ENCODE measurements around the gene LRRC46. TPM values are rescaled to one million over a fixed set of nuclear protein-coding genes. Genes with fewer than 3 reads are reported as not detected.

Gene LRRC46
- total RNA-seq, 4 donors from 2014 or later: 0.45 TPM; not detected in 3

DNA sequence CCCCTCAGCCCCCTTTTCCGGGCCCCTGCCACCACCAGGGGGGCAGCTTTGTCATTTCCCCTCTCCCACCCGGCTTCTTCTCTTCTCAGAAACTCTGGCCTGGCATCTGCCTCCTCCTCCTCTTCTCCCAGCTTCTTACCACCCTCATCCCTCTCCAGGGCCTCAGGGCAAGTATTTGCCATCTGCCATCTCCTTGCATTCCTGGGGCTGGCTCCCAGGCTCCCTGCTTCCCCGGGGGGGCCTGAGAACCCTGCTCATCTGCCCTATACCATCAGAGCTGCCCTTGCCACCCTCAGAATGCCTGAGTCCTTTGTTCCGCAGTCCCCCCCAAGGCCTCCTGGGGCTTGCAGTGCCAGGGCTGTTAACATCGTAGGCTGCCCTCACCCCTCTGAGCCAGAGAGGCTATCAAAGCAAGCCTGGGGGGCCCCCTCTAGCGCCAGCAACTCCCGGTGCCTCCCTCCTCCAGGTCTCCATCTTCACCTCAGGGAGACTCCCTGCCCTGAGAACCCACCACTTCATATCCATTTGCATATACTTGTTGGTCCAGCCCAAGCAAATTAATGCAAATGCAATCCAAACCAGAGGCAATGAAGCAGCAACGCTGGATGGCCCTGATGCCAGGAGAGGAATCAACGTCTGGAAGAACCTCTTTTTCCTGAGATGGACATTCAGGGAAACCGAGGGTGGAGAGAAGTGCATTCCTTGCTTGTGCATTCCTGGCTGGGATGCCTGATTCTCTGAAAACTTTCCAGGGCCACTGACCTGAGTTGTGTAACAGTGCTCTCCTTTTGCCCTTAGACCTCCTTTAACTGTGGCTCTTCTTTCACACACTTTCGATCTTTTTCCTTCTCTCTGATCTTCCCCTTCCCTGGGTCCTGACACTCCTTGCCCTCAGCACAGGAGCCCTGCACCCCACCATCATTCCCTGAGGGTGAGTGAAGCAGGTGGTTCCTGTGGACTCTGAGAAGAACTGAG is 43.8 kb downstream of the LRRC46 start:
- H3K4me1 ChIP-seq: peaks cover 5 to 9% (median 7%) of the 10 kb centered on the region in 4 donors
- 62% methylated on average over 11 of the region's 11 CpGs for WGBS
- no peaks in the 10 kb centered on the region for H3K9me3 ChIP-seq
- H3K27ac ChIP-seq (replicated peaks in 1 of 4): no peak overlapping the region
- no peak for TF ChIP-seq POLR2A (IDR thresholded peaks at IDR 0.05; ENCODE audit: low read depth)
- no peak for TF ChIP-seq EP300 (IDR thresholded peaks at IDR 0.05)
- no peak for TF ChIP-seq POLR2AphosphoS5 (IDR thresholded peaks at IDR 0.05)
- TF ChIP-seq, protein P1, sequence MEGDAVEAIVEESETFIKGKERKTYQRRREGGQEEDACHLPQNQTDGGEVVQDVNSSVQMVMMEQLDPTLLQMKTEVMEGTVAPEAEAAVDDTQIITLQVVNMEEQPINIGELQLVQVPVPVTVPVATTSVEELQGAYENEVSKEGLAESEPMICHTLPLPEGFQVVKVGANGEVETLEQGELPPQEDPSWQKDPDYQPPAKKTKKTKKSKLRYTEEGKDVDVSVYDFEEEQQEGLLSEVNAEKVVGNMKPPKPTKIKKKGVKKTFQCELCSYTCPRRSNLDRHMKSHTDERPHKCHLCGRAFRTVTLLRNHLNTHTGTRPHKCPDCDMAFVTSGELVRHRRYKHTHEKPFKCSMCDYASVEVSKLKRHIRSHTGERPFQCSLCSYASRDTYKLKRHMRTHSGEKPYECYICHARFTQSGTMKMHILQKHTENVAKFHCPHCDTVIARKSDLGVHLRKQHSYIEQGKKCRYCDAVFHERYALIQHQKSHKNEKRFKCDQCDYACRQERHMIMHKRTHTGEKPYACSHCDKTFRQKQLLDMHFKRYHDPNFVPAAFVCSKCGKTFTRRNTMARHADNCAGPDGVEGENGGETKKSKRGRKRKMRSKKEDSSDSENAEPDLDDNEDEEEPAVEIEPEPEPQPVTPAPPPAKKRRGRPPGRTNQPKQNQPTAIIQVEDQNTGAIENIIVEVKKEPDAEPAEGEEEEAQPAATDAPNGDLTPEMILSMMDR (IDR thresholded peaks at IDR 0.05): no peak
- intact Hi-C loops (cut with DNase I): no loop called here
- H3K36me3 ChIP-seq: no peaks in the 10 kb centered on the region
- peaks cover 0 to 86% (median 29%) of the 10 kb centered on the region in 4 donors for H3K27me3 ChIP-seq
- DNase-seq (ENCODE audit: extremely low spot score): no peak
- H3K4me3 ChIP-seq: no peak overlapping the region

DNA sequence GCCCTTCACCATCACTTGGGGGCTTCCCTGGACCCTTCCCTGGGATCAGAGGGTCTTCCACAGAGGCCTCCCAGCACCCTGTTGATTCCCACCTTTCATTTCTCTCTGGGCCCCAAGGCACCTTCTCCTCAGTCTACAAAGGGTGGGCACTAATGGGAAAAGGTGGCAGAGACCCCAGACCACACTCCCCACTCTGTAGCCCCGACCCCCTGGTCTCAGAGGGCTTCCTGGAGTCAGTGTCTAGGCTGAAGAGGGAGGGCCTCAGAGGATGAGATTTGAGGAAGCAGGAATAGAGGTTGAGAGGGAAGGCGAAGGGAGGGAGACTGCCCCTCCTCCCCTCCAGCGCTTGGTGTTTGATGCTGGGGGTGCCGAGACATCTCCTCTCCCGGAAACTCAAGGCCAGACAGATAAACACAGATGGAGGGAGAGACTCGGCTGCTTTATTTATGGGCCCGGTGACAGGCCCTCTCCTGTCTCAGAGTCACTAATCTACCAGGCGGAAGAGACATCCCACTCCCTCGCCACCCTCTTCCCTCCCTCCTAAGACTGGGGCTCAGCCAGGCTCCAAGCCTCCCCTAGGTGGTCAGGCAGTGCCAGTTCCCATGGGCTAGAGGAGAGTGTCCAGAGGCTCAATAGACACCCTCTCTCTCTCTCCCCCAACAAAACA is 46.0 kb downstream of the LRRC46 start:
- no peak for DNase-seq (ENCODE audit: extremely low spot score)
- Histone ChIP-seq H3K36me3 (no peaks in the 10 kb centered on the region), H3K27ac (replicated peaks in 1 of 4) (no peak overlapping the region), H3K4me1 (peaks cover 2 to 10% (median 5%) of the 10 kb centered on the region in 4 donors), H3K27me3 (peaks cover 0 to 69% (median 16%) of the 10 kb centered on the region in 4 donors), H3K4me3 (no peak overlapping the region), H3K9me3 (no peaks in the 10 kb centered on the region)
- intact Hi-C loops (cut with DNase I): no loop called here
- TF ChIP-seq, protein P1 (IDR thresholded peaks at IDR 0.05): no peak
- TF ChIP-seq POLR2A (IDR thresholded peaks at IDR 0.05; ENCODE audit: low read depth) (no peak), POLR2AphosphoS5 (IDR thresholded peaks at IDR 0.05) (no peak), EP300 (IDR thresholded peaks at IDR 0.05) (no peak)
- 30% methylated on average over 7 of the region's 9 CpGs for WGBS

DNA sequence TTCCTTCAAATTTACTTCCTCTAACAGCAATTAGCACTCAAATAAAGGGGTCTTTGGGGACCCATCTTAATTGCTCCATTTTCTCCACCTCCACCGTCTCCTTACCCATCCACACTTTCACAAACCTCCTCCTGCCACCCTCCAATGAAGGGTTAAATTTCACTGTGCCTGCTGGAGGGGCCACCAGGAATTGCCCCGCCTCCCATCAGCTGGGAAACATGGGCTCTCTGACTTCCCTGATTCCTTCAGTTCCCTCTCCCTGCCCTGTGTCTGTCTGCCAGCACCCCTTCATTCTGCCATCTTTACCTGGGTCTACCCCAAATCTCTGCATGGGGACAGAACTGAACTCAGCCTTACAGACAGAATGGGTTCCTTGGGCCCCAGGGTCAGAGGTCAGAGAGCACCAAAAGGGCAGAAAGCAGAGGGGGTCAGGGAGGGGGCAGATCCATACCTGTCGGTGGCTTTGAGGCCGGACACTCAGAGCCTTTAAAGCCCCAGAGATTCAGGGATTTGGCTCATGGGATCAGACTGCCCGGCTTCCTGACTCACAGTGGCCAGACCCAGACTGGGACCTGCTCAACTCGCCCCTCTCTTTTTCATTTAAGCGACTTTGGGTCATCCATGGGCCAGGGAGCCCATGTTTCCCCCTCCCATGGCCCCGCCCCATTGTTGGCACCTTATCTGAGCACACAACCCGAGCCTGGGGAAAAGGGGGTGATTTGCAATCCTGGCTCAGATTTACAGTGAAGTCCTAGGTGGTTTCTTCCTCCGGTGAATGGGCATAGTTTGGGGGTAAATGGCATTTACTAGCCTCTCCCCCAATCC is 46.9 kb downstream of the LRRC46 start:
- TF ChIP-seq POLR2AphosphoS5 (IDR thresholded peaks at IDR 0.05): no peak
- no peak for TF ChIP-seq EP300 (IDR thresholded peaks at IDR 0.05)
- TF ChIP-seq POLR2A (IDR thresholded peaks at IDR 0.05; ENCODE audit: low read depth): no peak
- no peak overlapping the region for H3K27ac ChIP-seq (replicated peaks in 1 of 4)
- 46% methylated on average over 10 of the region's 10 CpGs for WGBS
- no peaks in the 10 kb centered on the region for H3K9me3 ChIP-seq
- DNase-seq (ENCODE audit: extremely low spot score): no peak
- H3K27me3 ChIP-seq: peaks cover 0 to 67% (median 9%) of the 10 kb centered on the region in 4 donors
- H3K4me1 ChIP-seq: peaks cover 0 to 11% (median 7%) of the 10 kb centered on the region in 4 donors
- no peak overlapping the region for H3K4me3 ChIP-seq
- no peaks in the 10 kb centered on the region for H3K36me3 ChIP-seq
- intact Hi-C loops (cut with DNase I): no loop called here

DNA sequence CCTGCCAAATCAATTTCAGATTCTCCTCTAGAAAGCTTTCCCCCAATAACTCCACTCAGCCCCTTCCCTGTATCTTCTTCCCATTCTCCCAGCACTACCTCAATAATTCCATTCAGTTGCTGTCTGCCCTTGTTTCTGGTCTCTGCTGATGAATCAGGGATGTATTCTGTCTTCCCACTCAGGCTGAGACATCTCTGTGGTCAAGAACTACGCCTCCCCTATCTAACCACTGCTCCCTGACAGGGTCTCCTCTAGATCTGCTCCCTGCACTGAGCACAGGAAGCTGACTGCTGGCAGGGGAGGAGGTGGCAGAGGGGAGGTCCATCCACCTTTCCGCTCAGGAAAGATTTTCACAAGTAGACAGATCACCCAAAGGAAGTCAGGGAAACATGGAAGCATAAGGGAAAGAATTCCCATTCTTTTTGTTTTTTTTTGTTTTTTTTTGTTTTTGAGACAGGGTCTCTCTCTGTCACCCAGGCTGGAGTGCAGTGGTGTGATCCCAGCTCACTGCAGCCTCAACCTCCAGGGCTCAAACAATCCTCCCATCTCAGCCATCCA is 47.6 kb downstream of the LRRC46 start:
- WGBS: 32% methylated on average over 2 of the region's 2 CpGs

More for the DNA sequence above, 47.6 kb downstream of the LRRC46 start:
- intact Hi-C loops (cut with DNase I): no loop called here
- H3K4me3 ChIP-seq: no peak overlapping the region
- no peak overlapping the region for H3K27ac ChIP-seq (replicated peaks in 1 of 4)
- H3K27me3 ChIP-seq: peaks cover 0 to 68% (median 8%) of the 10 kb centered on the region in 4 donors
- TF ChIP-seq, protein P1 (IDR thresholded peaks at IDR 0.05): no peak
- no peak for TF ChIP-seq POLR2AphosphoS5 (IDR thresholded peaks at IDR 0.05)
- no peak for TF ChIP-seq EP300 (IDR thresholded peaks at IDR 0.05)
- H3K36me3 ChIP-seq: no peaks in the 10 kb centered on the region
- H3K4me1 ChIP-seq: peaks cover 0 to 13% (median 8%) of the 10 kb centered on the region in 4 donors
- DNase-seq (ENCODE audit: extremely low spot score): no peak
- no peaks in the 10 kb centered on the region for H3K9me3 ChIP-seq

Data from esophagus muscularis mucosa (tissue), 4 donors.